Heart right ventricle (tissue), 16 donors: ENCODE data around the gene HIPK3. TPM values are rescaled to one million over a fixed set of nuclear protein-coding genes. Genes with fewer than 3 reads are reported as not detected.

Experiments used
- ATAC-seq, 8 donors: fragments of 200-7000 bp; cut with Tn5 transposase; one replicate each; pipeline ENCODE4 v1.9.1; 2020; ENCODE audit warnings: mild to moderate bottlenecking in 8 of 8, moderate library complexity in 8 of 8, moderate number of reproducible peaks in 1 of 8
- DNase-seq, 2 donors: peaks; one replicate each; pipeline ENCODE4 v3.0.0-alpha.2; 2020
- H3K27ac ChIP-seq, 10 donors: fragments of 200-600 bp; sonication (generic) in 2 of 10; one replicate each; pipeline versions ENCODE4 v1.5.0 to v1.8.0; 2020 to 2022; ENCODE audit warnings: mild to moderate bottlenecking in 3 of 10
- H3K27me3 ChIP-seq, 7 donors: fragments of 200-600 bp; one replicate each; pipeline ENCODE4 v1.8.0; 2021 to 2022; ENCODE audit warnings: mild to moderate bottlenecking in 2 of 7
- H3K36me3 ChIP-seq, 9 donors: fragments of 200-600 bp; sonication (generic) in 1 of 9; one replicate each; pipeline versions ENCODE4 v1.5.0 to v1.8.0; 2020 to 2022; ENCODE audit warnings: mild to moderate bottlenecking in 2 of 9
- H3K4me1 ChIP-seq, 9 donors: fragments of 200-600 bp; sonication (generic) in 1 of 9; one replicate each; pipeline versions ENCODE4 v1.5.0 to v1.8.0; 2020 to 2022; ENCODE audit warnings: mild to moderate bottlenecking in 4 of 9
- H3K4me3 ChIP-seq, 10 donors: fragments of 200-600 bp; sonication (generic) in 2 of 10; one replicate each; pipeline versions ENCODE4 v1.5.0 to v1.8.0; 2020 to 2022; ENCODE audit warnings: mild to moderate bottlenecking in 7 of 10, moderate library complexity in 2 of 10
- H3K9me3 ChIP-seq, 11 donors: fragments of 200-600 bp in 10 of 11; sonication (generic) in 2 of 11; one replicate each; pipeline versions ENCODE4 v1.5.0 to v1.8.0; 2013 to 2022; ENCODE audit warnings: mild to moderate bottlenecking in 2 of 11, control low read depth in 1 of 11, moderate library complexity in 1 of 11
- WGBS, 2 donors: extraction: QIAGEN DNeasy Blood & Tissue Kit; methylation state at CpG; one replicate each; pipeline ENCODE4 v1.1.7; 2013; ENCODE audit warnings: inconsistent platforms in 1 of 2; 5-methylcytosine and 5-hydroxymethylcytosine counted together
- intact Hi-C, 10 donors: fragments of 100-400 bp; cut with DNase I; formaldehyde crosslinking; loops; one replicate each; pipeline versions ENCODE4 v1.11.1 to v1.14.2; 2022
- polyA plus RNA-seq, 2 donors: library from polyadenylated mRNA; stranded (reverse); fragments of 200-250 nt; gene quantifications; one replicate each; pipeline ENCODE4 v1.2.3, GENCODE V29; 2013
- total RNA-seq, 10 donors: library from RNA; stranded (reverse); fragmentation: NEBNext Ultra II Directional in 3 of 10; extraction: Animal tissue kit (Norgen Biotek cat#: 25700) in 3 of 10; gene quantifications; one replicate each; pipeline versions ENCODE4 v1.2.1 to v1.2.4, GENCODE V29; 2021 to 2023
- TF ChIP-seq, protein P1 (sequence below), 9 donors: fragments of 200-600 bp; sonication (generic) in 2 of 9; IDR thresholded peaks; one replicate each; pipeline versions ENCODE4 v1.5.0 to v1.8.0; 2021 to 2022; ENCODE audit warnings: antibody characterized with exemption in 9 of 9, mild to moderate bottlenecking in 5 of 9, moderate library complexity in 1 of 9
- donor health status: Arrhythmogenic right ventricular cardiomyopathy.
- donor health status: ischemic (EF 13 %, LVEDD 7.1; RV severe dilation, severe dysfunction).
- donor health status: healthy with polysubstance abuse.
- donor health status: DM: no; HTN: yes; CAD: no.
- donor health status: DM: no; HTN: no; CAD: no.
- donor health status: ischemic (EF 25% LVEDD 6.9; RV normal size, moderate dysfunction).
- donor health status: ischemic (EF 25% LVEDD 5.7; RV mildly dilated, moderate dysfunction).
- donor health status: healthy.
- donor health status: DM: yes; HTN: yes; CAD: no.
- donor health status: Ischemic cardiomyopathy.
- donor health status: ischemic (EF 35%, LVEDD 5.7; RV mildly dilated, moderate dysfunction).
- donor health status: nonischemic (EF 11% LVEDD 7.7; RV severe dilation, severe dysfunction).
- donor health status: DM: yes; HTN: yes; CAD: no.
- donor health status: PGD.
- donor health status: ischemic (EF 29% LVEDD 5.4; RV normal size, mild dysfunction).
- donor health status: nonischemic (EF 23%, LVEDD 6.1; RV moderate dilation, normal function).

HIPK3 gene
- total and polyA plus RNA-seq, 12 donors = 15.9 to 334 (median 276) TPM

DNA sequence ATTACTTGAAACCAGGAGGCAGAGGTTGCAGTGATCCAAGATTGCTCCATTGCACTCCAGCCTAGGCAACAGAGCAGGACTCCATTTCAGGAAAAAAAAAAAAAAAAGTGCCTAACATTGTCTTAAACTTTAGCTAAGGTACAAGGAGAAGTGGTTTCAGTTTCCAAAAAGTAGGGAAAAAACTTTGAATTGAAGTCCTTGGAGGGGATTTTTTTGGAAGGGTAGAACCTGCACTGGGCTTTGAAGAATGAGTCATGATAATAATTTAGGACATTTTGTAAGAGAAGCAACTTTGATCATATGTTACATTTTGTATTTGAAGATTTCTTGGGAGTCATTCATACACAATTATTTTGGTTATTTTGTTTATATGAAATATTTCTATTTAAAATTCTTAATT, 31.8 kb upstream of the HIPK3 start:
- TF ChIP-seq, protein P1, sequence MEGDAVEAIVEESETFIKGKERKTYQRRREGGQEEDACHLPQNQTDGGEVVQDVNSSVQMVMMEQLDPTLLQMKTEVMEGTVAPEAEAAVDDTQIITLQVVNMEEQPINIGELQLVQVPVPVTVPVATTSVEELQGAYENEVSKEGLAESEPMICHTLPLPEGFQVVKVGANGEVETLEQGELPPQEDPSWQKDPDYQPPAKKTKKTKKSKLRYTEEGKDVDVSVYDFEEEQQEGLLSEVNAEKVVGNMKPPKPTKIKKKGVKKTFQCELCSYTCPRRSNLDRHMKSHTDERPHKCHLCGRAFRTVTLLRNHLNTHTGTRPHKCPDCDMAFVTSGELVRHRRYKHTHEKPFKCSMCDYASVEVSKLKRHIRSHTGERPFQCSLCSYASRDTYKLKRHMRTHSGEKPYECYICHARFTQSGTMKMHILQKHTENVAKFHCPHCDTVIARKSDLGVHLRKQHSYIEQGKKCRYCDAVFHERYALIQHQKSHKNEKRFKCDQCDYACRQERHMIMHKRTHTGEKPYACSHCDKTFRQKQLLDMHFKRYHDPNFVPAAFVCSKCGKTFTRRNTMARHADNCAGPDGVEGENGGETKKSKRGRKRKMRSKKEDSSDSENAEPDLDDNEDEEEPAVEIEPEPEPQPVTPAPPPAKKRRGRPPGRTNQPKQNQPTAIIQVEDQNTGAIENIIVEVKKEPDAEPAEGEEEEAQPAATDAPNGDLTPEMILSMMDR (IDR thresholded peaks at IDR 0.05) = no peak
- DNase-seq = no peak
- Histone ChIP-seq H3K4me1 (peaks cover 0 to 24% (median 0%) of the 10 kb centered on the region in 9 donors), H3K9me3 (no peaks in the 10 kb centered on the region), H3K36me3 (no peaks in the 10 kb centered on the region), H3K4me3 (no peak overlapping the region), H3K27me3 (no peaks in the 10 kb centered on the region), H3K27ac (no peak overlapping the region)
- intact Hi-C loops = no loop called here
- ATAC-seq = no peak

DNA sequence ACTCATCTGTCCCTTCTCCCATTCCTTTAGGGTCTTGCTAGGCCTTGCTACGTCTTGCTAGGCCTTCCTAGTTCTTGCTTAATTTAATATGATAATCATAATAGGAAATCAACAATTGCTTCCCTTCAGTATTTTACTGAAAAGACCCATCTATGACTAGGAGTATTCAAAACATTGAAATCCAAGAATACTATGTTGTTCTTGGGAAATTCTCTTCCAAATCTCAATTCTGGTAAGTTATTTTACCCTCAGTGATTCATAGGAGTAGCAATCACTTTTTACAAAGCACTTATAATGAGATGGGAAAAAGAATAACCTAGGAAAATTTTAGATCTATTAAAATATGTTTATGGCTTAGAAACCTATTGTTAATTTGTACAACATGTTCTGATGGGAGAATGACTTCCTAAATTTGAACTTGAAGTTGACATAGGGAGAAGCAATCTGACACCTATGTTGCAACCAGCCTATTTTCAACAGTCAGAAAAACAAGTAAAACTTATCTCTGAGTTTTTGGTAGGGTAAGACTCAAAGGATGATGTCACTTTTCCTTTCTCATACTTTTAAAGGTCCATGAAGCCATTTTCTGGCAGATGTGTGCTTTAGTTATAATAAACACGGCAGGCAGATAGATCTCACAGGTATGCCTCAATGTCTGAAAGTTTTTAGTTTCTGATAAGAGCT, 29.5 kb upstream of the HIPK3 start:
- Histone ChIP-seq H3K9me3 (no peaks in the 10 kb centered on the region), H3K36me3 (no peaks in the 10 kb centered on the region), H3K27me3 (no peaks in the 10 kb centered on the region), H3K27ac (peak overlapping the region in 3 of 10 donors; percentile 4 to 37 (median 19)), H3K4me1 (peaks cover 0 to 22% (median 0%) of the 10 kb centered on the region in 9 donors), H3K4me3 (no peak overlapping the region)
- ATAC-seq = peak in 2 of 8 donors; percentile 29 to 57
- DNase-seq = no peak
- TF ChIP-seq, protein P1 (IDR thresholded peaks at IDR 0.05) = no peak
- WGBS, 2 donors = 80 to 82% methylated on average over 2 of the region's 2 CpGs
- intact Hi-C loops = no loop called here

DNA sequence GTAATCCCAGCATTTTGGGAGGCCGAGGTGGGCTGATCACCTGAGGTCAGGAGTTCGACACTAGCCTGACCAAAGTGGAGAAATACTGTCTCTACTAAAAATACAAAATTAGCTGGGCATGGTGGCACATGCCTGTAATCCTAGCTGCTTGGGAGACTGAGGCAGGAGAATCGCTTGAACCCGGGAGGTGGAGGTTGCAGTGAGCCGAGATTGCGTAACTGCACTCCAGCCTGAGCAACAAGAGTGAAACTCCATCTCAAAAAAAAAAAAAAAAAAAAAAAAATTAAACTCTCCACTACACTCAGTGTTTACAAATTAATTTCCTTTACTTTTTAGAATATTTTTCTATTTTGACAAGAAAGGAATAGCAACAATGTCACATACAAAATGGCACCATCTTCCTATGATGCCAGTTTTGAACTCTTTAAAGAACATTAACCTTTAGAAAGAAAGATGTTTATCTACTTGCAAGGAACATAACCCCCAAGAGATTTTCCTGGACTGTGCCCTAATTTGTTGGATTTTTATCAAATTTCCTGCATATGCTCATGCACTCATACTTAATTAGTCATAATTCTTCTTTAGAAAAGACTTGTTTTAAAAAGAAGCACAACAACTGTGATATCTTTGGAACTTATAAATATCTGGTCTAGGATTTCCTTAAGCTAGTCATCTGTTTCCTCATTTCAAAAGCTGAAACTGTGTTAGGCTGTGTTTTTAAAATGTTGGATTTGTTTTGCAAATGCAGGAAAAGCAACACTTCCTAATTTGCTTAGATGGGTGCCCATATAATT, 22.6 kb upstream of the HIPK3 start:
- DNase-seq (no peak), ATAC-seq (peak; percentile 16 to 81 (median 62))
- Histone ChIP-seq H3K4me3 (no peak overlapping the region), H3K9me3 (no peaks in the 10 kb centered on the region), H3K27ac (peak overlapping the region in 5 of 10 donors; percentile 30 to 61 (median 36)), H3K4me1 (peaks cover 0 to 17% (median 9%) of the 10 kb centered on the region in 9 donors), H3K36me3 (no peaks in the 10 kb centered on the region), H3K27me3 (no peaks in the 10 kb centered on the region)
- WGBS, 2 donors = 75 to 79% methylated on average over 6 of the region's 6 CpGs
- TF ChIP-seq, protein P1 (IDR thresholded peaks at IDR 0.05) = no peak
- intact Hi-C loops = loop anchor here in 1 of 10 donors (2.0 kb wide), 1 partner anchor 22 kb away; the partner anchor contains the start of gene HIPK3

DNA sequence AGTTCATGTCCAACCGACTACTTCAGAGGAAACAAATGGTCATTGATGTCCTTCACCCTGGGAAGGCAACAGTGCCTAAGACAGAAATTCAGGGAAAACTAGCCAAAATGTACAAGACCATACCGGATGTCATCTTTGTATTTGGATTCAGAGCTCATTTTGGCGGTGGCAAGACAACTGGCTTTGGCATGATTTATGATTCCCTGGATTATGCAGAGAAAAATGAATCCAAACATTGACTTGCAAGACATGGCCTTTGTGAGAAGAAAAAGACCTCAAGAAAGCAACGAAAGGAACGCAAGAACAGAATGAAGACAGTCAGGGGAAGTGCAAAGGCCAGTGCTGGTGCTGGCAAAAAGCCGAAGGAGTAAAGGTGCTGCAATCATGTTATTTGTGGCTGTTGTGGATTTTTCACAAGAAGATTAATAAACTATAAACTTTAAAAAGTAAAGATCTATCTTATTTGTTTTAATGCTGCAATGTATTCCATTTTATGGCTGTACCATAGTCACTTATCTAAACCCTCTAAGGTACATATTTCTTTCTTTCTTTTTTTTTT, 20.1 kb upstream of the HIPK3 start:
- Histone ChIP-seq H3K4me1 (peaks cover 0 to 17% (median 9%) of the 10 kb centered on the region in 9 donors), H3K4me3 (no peak overlapping the region), H3K9me3 (no peaks in the 10 kb centered on the region), H3K36me3 (no peaks in the 10 kb centered on the region), H3K27ac (no peak overlapping the region), H3K27me3 (no peaks in the 10 kb centered on the region)
- TF ChIP-seq, protein P1 (IDR thresholded peaks at IDR 0.05) = no peak
- no peak for ATAC-seq
- intact Hi-C loops = no loop called here
- no peak for DNase-seq
- WGBS, 2 donors = 81 to 87% methylated on average over 6 of the region's 6 CpGs
